ENCODE results near the gene CAST. TPM values are rescaled to one million over a fixed set of nuclear protein-coding genes. Genes with fewer than 3 reads are reported as not detected.

CAST gene
- total RNA-seq, 1 experiment from 2014 or later = 418 TPM

DNA sequence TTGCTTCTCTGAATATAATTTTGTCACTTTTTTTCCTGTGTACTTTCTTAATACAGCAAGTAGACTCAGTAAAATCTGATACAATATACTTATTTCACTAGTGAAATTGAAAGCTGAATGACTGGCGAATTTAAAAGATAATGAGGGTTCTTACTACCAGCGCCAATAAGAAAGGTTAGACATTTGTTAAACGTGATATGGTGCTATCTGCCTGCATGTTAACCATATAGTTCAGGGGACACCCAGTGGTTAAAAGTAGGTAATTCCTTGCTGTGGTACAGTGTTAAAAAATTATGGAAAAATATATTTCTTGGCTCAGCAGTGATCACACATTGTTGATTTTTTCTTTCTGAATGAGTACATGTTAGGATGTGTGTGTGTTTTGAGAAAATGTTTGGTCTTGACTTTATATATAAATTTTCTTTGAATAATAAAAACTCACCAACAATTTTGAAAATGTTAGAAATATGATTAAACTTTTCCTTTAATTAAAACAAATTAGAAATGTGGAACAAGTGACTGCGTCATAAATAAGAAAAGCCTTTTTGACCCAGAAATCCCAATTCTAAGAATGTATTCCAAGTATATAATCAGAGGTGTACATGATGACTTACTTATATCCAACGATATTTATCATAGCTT is 25.8 kb downstream of the CAST start:
- ChIA-PET CTCF (interaction anchor here (0.9 kb wide), 2 partner anchors 74 kb away, joined by 5 to 6 read pairs; no protein-coding TSS in a partner anchor), POLR2A (no interaction called here)
- H3K27ac Mint-ChIP-seq (ENCODE audit: unreplicated experiment) = no peak overlapping the region
- Histone ChIP-seq H3K9me3 (no peaks in the 10 kb centered on the region), H3K4me3 (ENCODE audit: low read depth, low read length) (no peak overlapping the region), H3K36me3 (ENCODE audit: control insufficient read depth, insufficient read depth, low read length) (0 out of 2 replicates have a peak, but pooled peaks cover 1% of the 10 kb centered on the region), H3K4me1 (peaks cover 10% of the 10 kb centered on the region), H3K27me3 (replicated peaks; ENCODE audit: control insufficient read depth, insufficient read depth, low read length) (no peaks in the 10 kb centered on the region)
- no TSS peak for BruUV-seq (replicated peaks)
- H3K27me3 Mint-ChIP-seq (ENCODE audit: insufficient read depth, unreplicated experiment) = no peaks in the 10 kb centered on the region
- no peaks in the 10 kb centered on the region for H3K9me3 Mint-ChIP-seq (ENCODE audit: unreplicated experiment)
- peaks cover 39% of the 10 kb centered on the region for H3K36me3 Mint-ChIP-seq (ENCODE audit: insufficient read depth, unreplicated experiment)
- H3K4me1 Mint-ChIP-seq (ENCODE audit: low read depth, unreplicated experiment) = peaks cover 24% of the 10 kb centered on the region
- peak in 1 of 2 experiments; percentile 38 for DNase-seq
- intact Hi-C loops (cut with micrococcal nuclease; ENCODE audit: unreplicated experiment) = loop anchor here (1.0 kb wide), 2 partner anchors 46 to 74 kb away; no protein-coding TSS in a partner anchor
- no peak overlapping the region for H3K4me3 Mint-ChIP-seq (ENCODE audit: unreplicated experiment)
- TF ChIP-seq, protein P1, sequence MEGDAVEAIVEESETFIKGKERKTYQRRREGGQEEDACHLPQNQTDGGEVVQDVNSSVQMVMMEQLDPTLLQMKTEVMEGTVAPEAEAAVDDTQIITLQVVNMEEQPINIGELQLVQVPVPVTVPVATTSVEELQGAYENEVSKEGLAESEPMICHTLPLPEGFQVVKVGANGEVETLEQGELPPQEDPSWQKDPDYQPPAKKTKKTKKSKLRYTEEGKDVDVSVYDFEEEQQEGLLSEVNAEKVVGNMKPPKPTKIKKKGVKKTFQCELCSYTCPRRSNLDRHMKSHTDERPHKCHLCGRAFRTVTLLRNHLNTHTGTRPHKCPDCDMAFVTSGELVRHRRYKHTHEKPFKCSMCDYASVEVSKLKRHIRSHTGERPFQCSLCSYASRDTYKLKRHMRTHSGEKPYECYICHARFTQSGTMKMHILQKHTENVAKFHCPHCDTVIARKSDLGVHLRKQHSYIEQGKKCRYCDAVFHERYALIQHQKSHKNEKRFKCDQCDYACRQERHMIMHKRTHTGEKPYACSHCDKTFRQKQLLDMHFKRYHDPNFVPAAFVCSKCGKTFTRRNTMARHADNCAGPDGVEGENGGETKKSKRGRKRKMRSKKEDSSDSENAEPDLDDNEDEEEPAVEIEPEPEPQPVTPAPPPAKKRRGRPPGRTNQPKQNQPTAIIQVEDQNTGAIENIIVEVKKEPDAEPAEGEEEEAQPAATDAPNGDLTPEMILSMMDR (IDR thresholded peaks at IDR 0.05; ENCODE audit: insufficient read depth in 1 of 2, low read depth in 1 of 2, low read length in 1 of 2, severe bottlenecking in 1 of 2, unreplicated experiment in 1 of 2) = peak; percentile 61 to 65

DNA sequence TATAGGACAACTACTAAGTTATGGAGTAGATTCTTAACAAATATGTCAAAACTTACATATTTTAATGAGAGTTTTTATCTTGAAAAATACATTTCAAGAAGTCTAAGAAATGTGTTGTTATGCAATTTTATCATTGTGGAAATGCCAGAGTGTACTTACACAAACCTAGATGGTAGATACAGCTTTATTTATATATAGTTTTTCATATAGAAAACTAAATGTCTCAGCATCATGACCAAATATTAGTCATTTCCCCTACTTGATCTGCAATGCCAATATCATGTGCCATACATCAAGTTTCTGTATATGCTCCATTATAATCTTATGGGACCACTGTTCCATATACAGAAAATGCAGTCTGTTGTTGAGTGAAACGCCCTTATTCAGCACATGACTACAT is 28.7 kb downstream of the CAST start:
- Mint-ChIP-seq H3K9me3 (ENCODE audit: unreplicated experiment) (no peaks in the 10 kb centered on the region), H3K27ac (ENCODE audit: unreplicated experiment) (no peak overlapping the region), H3K4me1 (ENCODE audit: low read depth, unreplicated experiment) (peaks cover 23% of the 10 kb centered on the region), H3K4me3 (ENCODE audit: unreplicated experiment) (no peak overlapping the region), H3K36me3 (ENCODE audit: insufficient read depth, unreplicated experiment) (peaks cover 54% of the 10 kb centered on the region), H3K27me3 (ENCODE audit: insufficient read depth, unreplicated experiment) (no peaks in the 10 kb centered on the region)
- Histone ChIP-seq H3K9me3 (no peaks in the 10 kb centered on the region), H3K36me3 (ENCODE audit: control insufficient read depth, insufficient read depth, low read length) (0 out of 2 replicates have a peak, but pooled peaks cover 1% of the 10 kb centered on the region), H3K27me3 (replicated peaks; ENCODE audit: control insufficient read depth, insufficient read depth, low read length) (no peaks in the 10 kb centered on the region), H3K4me1 (peaks cover 4% of the 10 kb centered on the region), H3K4me3 (ENCODE audit: low read depth, low read length) (no peak overlapping the region)
- intact Hi-C loops (cut with micrococcal nuclease; ENCODE audit: unreplicated experiment) = no loop called here
- no TSS peak for BruUV-seq (replicated peaks)
- TF ChIP-seq, protein P1 (IDR thresholded peaks at IDR 0.05; ENCODE audit: insufficient read depth in 1 of 2, low read depth in 1 of 2, low read length in 1 of 2, severe bottlenecking in 1 of 2, unreplicated experiment in 1 of 2) = no peak
- ChIA-PET CTCF (no interaction called here), POLR2A (no interaction called here)
- no peak for DNase-seq

DNA sequence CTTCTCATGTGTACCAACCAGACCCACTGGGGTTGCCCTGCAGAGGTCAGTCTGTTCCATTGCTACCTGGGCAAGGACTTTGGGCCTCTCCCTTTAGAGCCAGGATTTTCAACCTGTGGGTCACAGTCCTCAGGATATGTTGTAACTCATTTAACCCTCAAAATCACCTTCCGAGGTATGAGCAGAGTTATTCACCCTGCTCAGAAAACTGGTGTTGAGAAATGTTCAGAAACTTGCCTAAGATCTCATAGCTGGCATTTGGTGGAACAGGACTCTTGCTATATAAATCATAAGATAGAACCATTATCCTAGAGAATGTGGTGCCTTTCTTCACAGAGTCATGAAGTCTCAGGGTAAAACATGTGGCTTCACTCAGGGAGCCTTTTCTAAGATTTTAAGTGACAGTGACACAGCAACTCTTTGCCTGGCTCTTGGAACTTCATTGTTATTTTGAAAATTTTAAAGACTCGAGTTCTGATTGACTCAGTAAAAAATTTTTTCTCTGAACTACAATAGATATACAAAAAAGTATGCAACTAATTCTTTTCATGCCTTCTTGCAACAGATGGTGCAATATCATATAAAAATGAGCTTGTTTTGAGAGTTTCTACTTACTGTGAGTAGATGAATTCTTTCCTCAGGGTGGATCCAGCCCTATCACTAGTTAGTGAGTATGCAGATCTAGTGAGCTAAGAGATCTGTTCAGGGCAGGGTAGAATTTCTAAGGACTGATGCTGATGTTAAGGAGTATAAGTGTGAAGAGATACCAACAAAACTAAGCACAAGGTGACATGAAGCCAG is 29.5 kb downstream of the CAST start:
- no peak overlapping the region for H3K4me3 Mint-ChIP-seq (ENCODE audit: unreplicated experiment)
- peak in 1 of 2 experiments; percentile 25 for DNase-seq
- POLR2A ChIA-PET = no interaction called here

More for the DNA sequence above, 29.5 kb downstream of the CAST start:
- H3K4me1 Mint-ChIP-seq (ENCODE audit: low read depth, unreplicated experiment) = peaks cover 14% of the 10 kb centered on the region
- BruUV-seq (replicated peaks) = no TSS peak
- no peaks in the 10 kb centered on the region for H3K27me3 Mint-ChIP-seq (ENCODE audit: insufficient read depth, unreplicated experiment)
- Histone ChIP-seq H3K27me3 (replicated peaks; ENCODE audit: control insufficient read depth, insufficient read depth, low read length) (no peaks in the 10 kb centered on the region), H3K9me3 (no peaks in the 10 kb centered on the region), H3K4me1 (peaks cover 4% of the 10 kb centered on the region), H3K36me3 (ENCODE audit: control insufficient read depth, insufficient read depth, low read length) (0 out of 2 replicates have a peak, but pooled peaks cover 3% of the 10 kb centered on the region), H3K4me3 (ENCODE audit: low read depth, low read length) (no peak overlapping the region)
- peak overlapping the region; percentile 40 for H3K27ac Mint-ChIP-seq (ENCODE audit: unreplicated experiment)
- TF ChIP-seq, protein P1 (IDR thresholded peaks at IDR 0.05; ENCODE audit: insufficient read depth in 1 of 2, low read depth in 1 of 2, low read length in 1 of 2, severe bottlenecking in 1 of 2, unreplicated experiment in 1 of 2) = peak in 1 of 2 experiments; percentile 9
- intact Hi-C loops (cut with micrococcal nuclease; ENCODE audit: unreplicated experiment) = no loop called here
- peaks cover 52% of the 10 kb centered on the region for H3K36me3 Mint-ChIP-seq (ENCODE audit: insufficient read depth, unreplicated experiment)
- H3K9me3 Mint-ChIP-seq (ENCODE audit: unreplicated experiment) = no peaks in the 10 kb centered on the region
- CTCF ChIA-PET = no interaction called here

Measured in Caco-2 (cell line).